Measurements from ENCODE around the gene S100A8.

DNA sequence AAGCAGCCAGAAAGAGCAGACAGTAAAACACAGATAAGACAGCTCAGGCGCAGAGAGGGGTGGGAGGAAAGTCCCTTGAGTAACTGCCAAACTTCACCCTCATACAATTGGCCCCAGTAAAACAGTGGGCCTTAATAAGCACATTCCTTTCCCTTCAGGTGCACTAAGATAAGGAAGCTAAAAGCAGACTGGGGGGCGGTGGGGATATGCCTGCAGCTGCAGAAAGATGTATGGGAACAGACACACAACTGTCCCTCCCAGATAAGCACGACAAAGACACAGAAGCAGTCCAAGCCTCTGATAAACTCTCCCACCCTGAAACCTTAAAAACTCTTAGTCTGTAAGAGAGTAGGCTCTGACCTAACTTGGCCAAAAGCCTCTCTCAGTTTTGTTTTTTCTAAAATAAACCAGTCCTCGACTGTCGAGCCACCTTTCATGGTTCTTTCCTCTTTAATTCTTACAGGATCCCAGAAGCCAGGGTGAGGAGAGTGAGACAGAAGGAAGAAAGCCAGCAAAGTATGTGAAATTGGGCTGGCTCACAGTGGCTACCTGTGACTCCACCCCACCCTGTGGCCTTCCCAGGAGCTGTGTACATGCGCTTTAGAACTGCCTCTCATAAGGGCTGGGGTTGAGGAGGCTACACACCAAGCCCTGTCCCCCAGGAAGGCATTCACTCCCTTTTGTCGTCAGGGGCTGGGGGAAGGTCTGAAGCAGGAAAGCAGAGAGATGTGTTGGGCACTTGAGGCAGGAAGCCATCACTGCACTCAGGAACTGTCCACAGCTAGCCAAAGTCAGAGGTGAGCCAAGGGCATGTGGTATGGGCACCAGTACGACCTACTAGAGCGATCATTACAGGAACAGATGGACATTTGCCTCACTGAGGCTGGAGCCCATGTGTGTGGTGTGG lies 46.8 kb downstream of the S100A8 start:
- TF ChIP-seq, protein P1, sequence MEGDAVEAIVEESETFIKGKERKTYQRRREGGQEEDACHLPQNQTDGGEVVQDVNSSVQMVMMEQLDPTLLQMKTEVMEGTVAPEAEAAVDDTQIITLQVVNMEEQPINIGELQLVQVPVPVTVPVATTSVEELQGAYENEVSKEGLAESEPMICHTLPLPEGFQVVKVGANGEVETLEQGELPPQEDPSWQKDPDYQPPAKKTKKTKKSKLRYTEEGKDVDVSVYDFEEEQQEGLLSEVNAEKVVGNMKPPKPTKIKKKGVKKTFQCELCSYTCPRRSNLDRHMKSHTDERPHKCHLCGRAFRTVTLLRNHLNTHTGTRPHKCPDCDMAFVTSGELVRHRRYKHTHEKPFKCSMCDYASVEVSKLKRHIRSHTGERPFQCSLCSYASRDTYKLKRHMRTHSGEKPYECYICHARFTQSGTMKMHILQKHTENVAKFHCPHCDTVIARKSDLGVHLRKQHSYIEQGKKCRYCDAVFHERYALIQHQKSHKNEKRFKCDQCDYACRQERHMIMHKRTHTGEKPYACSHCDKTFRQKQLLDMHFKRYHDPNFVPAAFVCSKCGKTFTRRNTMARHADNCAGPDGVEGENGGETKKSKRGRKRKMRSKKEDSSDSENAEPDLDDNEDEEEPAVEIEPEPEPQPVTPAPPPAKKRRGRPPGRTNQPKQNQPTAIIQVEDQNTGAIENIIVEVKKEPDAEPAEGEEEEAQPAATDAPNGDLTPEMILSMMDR (conservative IDR thresholded peaks at IDR 0.05; ENCODE audit: low read depth, low read length) = no peak
- TF ChIP-seq EZH2 (IDR thresholded peaks at IDR 0.05; ENCODE audit: borderline replicate concordance, low read depth, low read length, poor library complexity, severe bottlenecking) = no peak
